MM.1S (cell line): ENCODE measurements around the gene GRAMD2A.

Experiments
- DNase-seq: peaks from one replicate; pipeline ENCODE4 v3.0.0-alpha.2; 2015
- H2AFZ ChIP-seq: fragments of 300-600 bp; sonication (generic); 2 replicates; pipeline ENCODE4 v1.6.0; 2016; ENCODE audit warnings: antibody characterized with exemption, low read length
- H3F3A ChIP-seq: fragments of 300-600 bp; sonication (generic); 2 replicates; pipeline ENCODE4 v1.6.1; 2016; ENCODE audit warnings: mild to moderate bottlenecking, antibody characterized with exemption, low read length, moderate library complexity, mixed read lengths; ENCODE audit not compliant: insufficient read depth
- H3K27ac ChIP-seq: fragments of 300-600 bp; sonication (generic); 2 replicates; pipeline ENCODE4 v1.5.1; 2016; ENCODE audit warnings: mild to moderate bottlenecking, low read length
- H3K27me3 ChIP-seq: fragments of 300-600 bp; sonication (generic); replicated peaks from 2 replicates; pipeline ENCODE4 v1.6.0; 2016; ENCODE audit warnings: low read length; ENCODE audit not compliant: insufficient read depth
- H3K36me3 ChIP-seq: fragments of 300-600 bp; sonication (generic); replicated peaks from 2 replicates; pipeline ENCODE4 v1.6.1; 2016; ENCODE audit warnings: mild to moderate bottlenecking, low read length, mixed read lengths; ENCODE audit not compliant: insufficient read depth
- H3K4me1 ChIP-seq: fragments of 300-600 bp; sonication (generic); 2 replicates; pipeline ENCODE4 v1.6.1; 2016; ENCODE audit warnings: low read length, mixed read lengths
- H3K4me2 ChIP-seq: fragments of 300-600 bp; sonication (generic); 2 replicates; pipeline ENCODE4 v1.6.0; 2016; ENCODE audit warnings: low read depth, low read length
- H3K4me3 ChIP-seq: fragments of 300-600 bp; sonication (generic); 2 replicates; pipeline ENCODE4 v1.5.1; 2016; ENCODE audit warnings: low read length, mixed read lengths
- H3K79me2 ChIP-seq: fragments of 300-600 bp; sonication (generic); 2 replicates; pipeline ENCODE4 v1.6.1; 2016; ENCODE audit warnings: mixed run types, low read length, mixed read lengths
- H3K9ac ChIP-seq: fragments of 300-600 bp; sonication (generic); 2 replicates; pipeline ENCODE4 v1.6.1; 2016; ENCODE audit warnings: low read length, mixed read lengths
- H3K9me2 ChIP-seq: fragments of 300-600 bp; sonication (generic); replicated peaks from 2 replicates; pipeline ENCODE4 v1.6.1; 2016; ENCODE audit warnings: mild to moderate bottlenecking, low read length, mixed read lengths; ENCODE audit not compliant: insufficient read depth
- H3K9me3 ChIP-seq: fragments of 300-600 bp; sonication (generic); replicated peaks from 2 replicates; pipeline ENCODE4 v1.6.1; 2016; ENCODE audit warnings: mild to moderate bottlenecking, low read length, mixed read lengths; ENCODE audit not compliant: insufficient read depth
- H4K20me1 ChIP-seq: fragments of 300-600 bp; sonication (generic); 2 replicates; pipeline ENCODE4 v1.6.1; 2016; ENCODE audit warnings: mild to moderate bottlenecking, low read length, moderate library complexity, mixed read lengths; ENCODE audit not compliant: insufficient read depth
- EZH2 ChIP-seq: fragments of 300-600 bp; sonication (generic); optimal IDR thresholded peaks from 2 replicates; pipeline ENCODE3; 2017; ENCODE audit warnings: low read depth, mild to moderate bottlenecking, antibody characterized with exemption, low read length, mixed read lengths
- EZH2phosphoT487 ChIP-seq: fragments of 300-600 bp; sonication (generic); IDR thresholded peaks from 2 replicates; pipeline ENCODE4 v1.6.1; 2018; ENCODE audit warnings: antibody characterized with exemption, low read length
- TF ChIP-seq, protein P1 (sequence below): fragments of 300-600 bp; sonication (generic); IDR thresholded peaks from 2 replicates; pipeline ENCODE4 v1.5.1; 2016; ENCODE audit warnings: antibody characterized with exemption, low read length, mixed read lengths

The GRAMD2A gene

DNA sequence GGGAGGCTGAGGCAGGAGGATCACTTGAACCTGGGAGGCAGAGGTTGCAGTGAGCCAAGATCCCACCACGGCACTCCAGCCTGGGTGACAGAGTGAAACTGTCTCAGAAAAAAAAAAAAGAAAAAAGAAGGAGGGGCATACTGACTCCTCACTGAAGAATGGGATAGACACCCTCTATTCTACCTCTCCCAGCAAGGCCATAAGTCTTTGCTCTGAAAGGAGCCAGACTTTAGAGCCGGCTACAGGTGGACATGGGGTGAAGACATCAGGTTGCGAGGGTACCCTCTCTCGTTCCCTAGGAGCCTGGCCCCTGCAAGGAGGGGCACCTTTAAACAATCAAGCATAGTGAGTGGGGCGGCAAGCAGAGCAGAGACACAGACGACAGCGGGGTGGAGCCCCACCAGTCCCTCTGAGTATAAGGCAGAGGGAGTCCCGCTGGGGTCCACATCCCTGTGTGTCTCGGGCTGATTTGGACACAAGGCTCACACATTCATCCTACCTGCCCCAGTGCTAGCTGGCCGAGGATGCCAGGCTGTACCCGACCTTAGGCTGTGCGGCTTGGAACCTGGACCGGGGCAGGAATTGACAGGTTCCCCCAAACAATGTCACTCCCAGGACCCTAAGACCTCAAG, 1.1 kb downstream of the GRAMD2A start:
- H3K36me3 ChIP-seq: peaks cover 3% of the 10 kb centered on the region; the same call in 1 of the 2 replicates

DNA sequence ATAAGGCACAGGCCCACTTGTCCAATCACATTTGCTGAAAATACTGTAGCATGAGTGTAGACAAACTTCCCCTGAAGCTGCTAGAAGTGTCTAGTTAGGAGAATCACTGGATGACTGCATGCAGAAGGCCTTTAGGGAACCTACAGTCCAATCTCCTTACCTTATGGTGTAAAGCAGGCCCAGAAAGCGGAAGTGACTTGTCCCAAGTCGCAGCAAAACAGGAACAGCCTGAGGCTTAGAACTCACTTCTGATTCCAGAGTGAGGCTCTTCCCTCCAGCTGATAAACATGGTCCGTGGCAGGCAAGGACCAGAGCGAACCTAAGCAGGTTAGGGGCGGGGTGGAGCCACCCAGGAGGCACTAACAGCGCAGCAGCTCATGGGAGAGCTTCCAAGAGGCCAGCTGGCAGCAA, 2.5 kb downstream of the GRAMD2A start:
- Histone ChIP-seq H3K9ac (no peak overlapping the region), H3K27me3 (0 out of 2 replicates have a peak, but pooled peaks cover 4% of the 10 kb centered on the region), H3K4me1 (no peaks in the 10 kb centered on the region), H4K20me1 (no peaks in the 10 kb centered on the region), H3K4me3 (no peak overlapping the region), H3K4me2 (no peak overlapping the region), H3K9me2 (no peaks in the 10 kb centered on the region), H3K36me3 (peaks cover 3% of the 10 kb centered on the region; the same call in 1 of the 2 replicates), H2AFZ (no peak overlapping the region), H3K9me3 (no peaks in the 10 kb centered on the region), H3K79me2 (no peaks in the 10 kb centered on the region), H3K27ac (no peak overlapping the region), H3F3A (0 out of 2 replicates have a peak, but pooled peaks cover 3% of the 10 kb centered on the region)
- TF ChIP-seq, protein P1, sequence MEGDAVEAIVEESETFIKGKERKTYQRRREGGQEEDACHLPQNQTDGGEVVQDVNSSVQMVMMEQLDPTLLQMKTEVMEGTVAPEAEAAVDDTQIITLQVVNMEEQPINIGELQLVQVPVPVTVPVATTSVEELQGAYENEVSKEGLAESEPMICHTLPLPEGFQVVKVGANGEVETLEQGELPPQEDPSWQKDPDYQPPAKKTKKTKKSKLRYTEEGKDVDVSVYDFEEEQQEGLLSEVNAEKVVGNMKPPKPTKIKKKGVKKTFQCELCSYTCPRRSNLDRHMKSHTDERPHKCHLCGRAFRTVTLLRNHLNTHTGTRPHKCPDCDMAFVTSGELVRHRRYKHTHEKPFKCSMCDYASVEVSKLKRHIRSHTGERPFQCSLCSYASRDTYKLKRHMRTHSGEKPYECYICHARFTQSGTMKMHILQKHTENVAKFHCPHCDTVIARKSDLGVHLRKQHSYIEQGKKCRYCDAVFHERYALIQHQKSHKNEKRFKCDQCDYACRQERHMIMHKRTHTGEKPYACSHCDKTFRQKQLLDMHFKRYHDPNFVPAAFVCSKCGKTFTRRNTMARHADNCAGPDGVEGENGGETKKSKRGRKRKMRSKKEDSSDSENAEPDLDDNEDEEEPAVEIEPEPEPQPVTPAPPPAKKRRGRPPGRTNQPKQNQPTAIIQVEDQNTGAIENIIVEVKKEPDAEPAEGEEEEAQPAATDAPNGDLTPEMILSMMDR: no peak
- TF ChIP-seq EZH2phosphoT487 (no peak), EZH2 (no peak)
- DNase-seq: no peak

More for the DNA sequence above, 1.1 kb downstream of the GRAMD2A start:
- H4K20me1 ChIP-seq: peaks cover 2% of the 10 kb centered on the region; the same call in 1 of the 2 replicates
- no peak for DNase-seq
- no peaks in the 10 kb centered on the region for H3K9me3 ChIP-seq
- peaks cover 9% of the 10 kb centered on the region for H3K4me1 ChIP-seq
- no peak overlapping the region for H3K27ac ChIP-seq
- H2AFZ ChIP-seq: no peak overlapping the region
- no peak overlapping the region for H3K4me3 ChIP-seq
- H3K79me2 ChIP-seq: no peaks in the 10 kb centered on the region
- H3K4me2 ChIP-seq: no peak overlapping the region
- 0 out of 2 replicates have a peak, but pooled peaks cover 4% of the 10 kb centered on the region for H3K27me3 ChIP-seq
- TF ChIP-seq EZH2phosphoT487 (no peak), EZH2 (no peak)
- TF ChIP-seq, protein P1: no peak
- H3K9ac ChIP-seq: no peak overlapping the region
- H3K9me2 ChIP-seq: no peaks in the 10 kb centered on the region
- peaks cover 17% of the 10 kb centered on the region for H3F3A ChIP-seq

DNA sequence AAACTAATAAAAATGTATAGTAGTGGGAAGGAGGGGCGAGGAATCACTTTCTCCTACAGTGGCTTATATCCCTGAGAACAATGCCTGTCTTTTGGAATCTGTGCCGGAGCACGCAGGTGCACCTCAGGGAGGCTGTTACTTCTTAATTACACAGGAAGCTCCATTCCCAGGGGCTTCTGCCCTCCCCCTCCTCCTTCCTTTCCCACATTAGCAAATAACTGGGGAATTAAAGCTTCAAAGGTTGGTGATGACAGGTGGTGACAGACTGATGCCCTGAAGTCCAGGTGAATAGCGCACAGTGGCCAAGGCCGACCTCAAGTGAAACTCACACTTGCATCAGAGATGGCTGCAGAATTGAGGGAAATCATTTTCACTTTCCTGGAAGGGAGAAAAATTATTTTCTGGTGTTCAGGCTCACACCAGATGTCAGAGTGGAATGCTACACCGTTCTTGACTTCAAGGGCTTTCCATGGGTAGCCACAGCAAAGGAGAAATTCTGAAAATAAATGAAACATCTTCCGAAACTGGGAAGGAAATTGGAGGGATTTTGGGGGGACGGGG, 3.7 kb downstream of the GRAMD2A start:
- no peaks in the 10 kb centered on the region for H3K79me2 ChIP-seq
- H3K27ac ChIP-seq: no peak overlapping the region
- no peaks in the 10 kb centered on the region for H3F3A ChIP-seq
- no peak overlapping the region for H3K4me2 ChIP-seq
- no peaks in the 10 kb centered on the region for H3K9me3 ChIP-seq
- no peak for DNase-seq
- no peaks in the 10 kb centered on the region for H4K20me1 ChIP-seq
- no peaks in the 10 kb centered on the region for H3K9me2 ChIP-seq
- H3K4me1 ChIP-seq: no peaks in the 10 kb centered on the region
- H3K9ac ChIP-seq: no peak overlapping the region
- H3K27me3 ChIP-seq: 0 out of 2 replicates have a peak, but pooled peaks cover 4% of the 10 kb centered on the region
- no peak overlapping the region for H3K4me3 ChIP-seq
- no peak overlapping the region for H2AFZ ChIP-seq
- H3K36me3 ChIP-seq: no peaks in the 10 kb centered on the region
- TF ChIP-seq, protein P1: no peak
- TF ChIP-seq EZH2: no peak
- no peak for TF ChIP-seq EZH2phosphoT487
